ENCODE measurements around the gene COL6A1.
"Not testable (repeated sequence)": the region's sequence is repeated elsewhere in the genome, so short reads cannot be mapped to it uniquely, and the experiment has no call there.

The COL6A1 gene

GRCh38 chr21:45942755-45943629 lies 38.6 kb upstream of the COL6A1 start:
- Mint-ChIP-seq H3K9me3 (no peaks in the 10 kb centered on the region), H3K4me3 (no peak overlapping the region), H3K27ac (no peak overlapping the region), H3K36me3 (ENCODE audit: low read depth) (no peaks in the 10 kb centered on the region), H3K27me3 (ENCODE audit: low read depth) (no peaks in the 10 kb centered on the region), H3K4me1 (ENCODE audit: low read depth) (no peaks in the 10 kb centered on the region)

- no peaks in the 10 kb centered on the region for H3K4me1 Mint-ChIP-seq (ENCODE audit: low read depth)
- H3K27me3 Mint-ChIP-seq (ENCODE audit: low read depth) = no peaks in the 10 kb centered on the region
- H3K9me3 Mint-ChIP-seq = no peaks in the 10 kb centered on the region
- H3K27ac Mint-ChIP-seq = no peak overlapping the region
- no peaks in the 10 kb centered on the region for H3K36me3 Mint-ChIP-seq (ENCODE audit: low read depth)
- H3K4me3 Mint-ChIP-seq = no peak overlapping the region
Observed at GRCh38 chr21:45943630-45944540, 37.7 kb upstream of the COL6A1 start.

GRCh38 chr21:45944601-45945000 lies 37.0 kb upstream of the COL6A1 start:
- H3K27me3 Mint-ChIP-seq (ENCODE audit: low read depth) = no peaks in the 10 kb centered on the region
- no peak overlapping the region for H3K4me3 Mint-ChIP-seq
- no peaks in the 10 kb centered on the region for H3K4me1 Mint-ChIP-seq (ENCODE audit: low read depth)
- H3K27ac Mint-ChIP-seq = no peak overlapping the region
- H3K9me3 Mint-ChIP-seq = no peaks in the 10 kb centered on the region
- H3K36me3 Mint-ChIP-seq (ENCODE audit: low read depth) = no peaks in the 10 kb centered on the region

GRCh38 chr21:45945066-45945867 lies 36.3 kb upstream of the COL6A1 start:
- no peak overlapping the region for H3K4me3 Mint-ChIP-seq
- no peaks in the 10 kb centered on the region for H3K9me3 Mint-ChIP-seq
- H3K4me1 Mint-ChIP-seq (ENCODE audit: low read depth) = no peaks in the 10 kb centered on the region
- H3K27me3 Mint-ChIP-seq (ENCODE audit: low read depth) = no peaks in the 10 kb centered on the region
- H3K36me3 Mint-ChIP-seq (ENCODE audit: low read depth) = no peaks in the 10 kb centered on the region
- no peak overlapping the region for H3K27ac Mint-ChIP-seq

GRCh38 chr21:45945868-45946210 lies 35.7 kb upstream of the COL6A1 start:
- no peaks in the 10 kb centered on the region for H3K27me3 Mint-ChIP-seq (ENCODE audit: low read depth)
- no peak overlapping the region for H3K4me3 Mint-ChIP-seq
- H3K27ac Mint-ChIP-seq = no peak overlapping the region
- no peaks in the 10 kb centered on the region for H3K4me1 Mint-ChIP-seq (ENCODE audit: low read depth)
- H3K36me3 Mint-ChIP-seq (ENCODE audit: low read depth) = no peaks in the 10 kb centered on the region
- H3K9me3 Mint-ChIP-seq = no peaks in the 10 kb centered on the region

GRCh38 chr21:45947296-45947695 lies 34.3 kb upstream of the COL6A1 start:
- no peaks in the 10 kb centered on the region for H3K36me3 Mint-ChIP-seq (ENCODE audit: low read depth)
- H3K4me3 Mint-ChIP-seq = no peak overlapping the region
- no peaks in the 10 kb centered on the region for H3K27me3 Mint-ChIP-seq (ENCODE audit: low read depth)
- no peak overlapping the region for H3K27ac Mint-ChIP-seq
- no peaks in the 10 kb centered on the region for H3K9me3 Mint-ChIP-seq
- H3K4me1 Mint-ChIP-seq (ENCODE audit: low read depth) = no peaks in the 10 kb centered on the region

- Mint-ChIP-seq H3K9me3 (no peaks in the 10 kb centered on the region), H3K27me3 (ENCODE audit: low read depth) (no peaks in the 10 kb centered on the region), H3K27ac (no peak overlapping the region), H3K4me3 (no peak overlapping the region), H3K4me1 (ENCODE audit: low read depth) (no peaks in the 10 kb centered on the region), H3K36me3 (ENCODE audit: low read depth) (no peaks in the 10 kb centered on the region)
Observed at GRCh38 chr21:45947716-45948255, 33.8 kb upstream of the COL6A1 start.

GRCh38 chr21:45948576-45949141 lies 32.9 kb upstream of the COL6A1 start:
- no peaks in the 10 kb centered on the region for H3K36me3 Mint-ChIP-seq (ENCODE audit: low read depth)
- H3K4me1 Mint-ChIP-seq (ENCODE audit: low read depth) = no peaks in the 10 kb centered on the region
- H3K27me3 Mint-ChIP-seq (ENCODE audit: low read depth) = no peaks in the 10 kb centered on the region
- H3K4me3 Mint-ChIP-seq = no peak overlapping the region
- no peaks in the 10 kb centered on the region for H3K9me3 Mint-ChIP-seq
- H3K27ac Mint-ChIP-seq = no peak overlapping the region

- Mint-ChIP-seq H3K27ac (no peak overlapping the region), H3K27me3 (ENCODE audit: low read depth) (no peaks in the 10 kb centered on the region), H3K4me1 (ENCODE audit: low read depth) (no peaks in the 10 kb centered on the region), H3K4me3 (no peak overlapping the region), H3K36me3 (ENCODE audit: low read depth) (no peaks in the 10 kb centered on the region), H3K9me3 (no peaks in the 10 kb centered on the region)
Observed at GRCh38 chr21:45949928-45950739, 31.4 kb upstream of the COL6A1 start.

GRCh38 chr21:45950740-45951515 lies 30.6 kb upstream of the COL6A1 start:
- no peak overlapping the region for H3K27ac Mint-ChIP-seq
- H3K4me1 Mint-ChIP-seq (ENCODE audit: low read depth) = no peaks in the 10 kb centered on the region
- no peaks in the 10 kb centered on the region for H3K9me3 Mint-ChIP-seq
- H3K4me3 Mint-ChIP-seq = no peak overlapping the region
- H3K27me3 Mint-ChIP-seq (ENCODE audit: low read depth) = no peaks in the 10 kb centered on the region
- no peaks in the 10 kb centered on the region for H3K36me3 Mint-ChIP-seq (ENCODE audit: low read depth)

- H3K4me1 Mint-ChIP-seq (ENCODE audit: low read depth) = no peaks in the 10 kb centered on the region
- H3K9me3 Mint-ChIP-seq = no peaks in the 10 kb centered on the region
- H3K4me3 Mint-ChIP-seq = no peak overlapping the region
- H3K36me3 Mint-ChIP-seq (ENCODE audit: low read depth) = no peaks in the 10 kb centered on the region
- H3K27me3 Mint-ChIP-seq (ENCODE audit: low read depth) = no peaks in the 10 kb centered on the region
- no peak overlapping the region for H3K27ac Mint-ChIP-seq
Observed at GRCh38 chr21:45951676-45952075, 29.9 kb upstream of the COL6A1 start.

GRCh38 chr21:45952527-45952926 lies 29.0 kb upstream of the COL6A1 start:
- H3K9me3 Mint-ChIP-seq; H3K4me3 Mint-ChIP-seq; H3K36me3 Mint-ChIP-seq (ENCODE audit: low read depth); H3K4me1 Mint-ChIP-seq (ENCODE audit: low read depth); H3K27me3 Mint-ChIP-seq (ENCODE audit: low read depth); H3K27ac Mint-ChIP-seq: not testable (repeated sequence)

GRCh38 chr21:45952974-45953373 lies 28.6 kb upstream of the COL6A1 start:
- Mint-ChIP-seq H3K36me3 (ENCODE audit: low read depth) (no peaks in the 10 kb centered on the region), H3K9me3 (no peaks in the 10 kb centered on the region), H3K4me1 (ENCODE audit: low read depth) (no peaks in the 10 kb centered on the region), H3K4me3 (no peak overlapping the region), H3K27ac (no peak overlapping the region), H3K27me3 (ENCODE audit: low read depth) (peaks cover 7% of the 10 kb centered on the region)

Data from T-helper 1 cell treated with Interleukin-12 subunit alpha and Interleukin-12 subunit beta and Interleukin-4 antibody, amounts not matched to agents 30 μg/mL and 1 μg/mL, for 36 hours (primary cell).